Stimulated activated CD8-positive, alpha-beta memory T cell treated with anti-CD3 and anti-CD28 coated beads, Interleukin-4, amount 100 ng/mL, for 1 hour (primary cell): ENCODE data around the gene ZNF493.

Experiments used
- DNase-seq, 2 donors: peaks; one replicate each; pipeline ENCODE4 v3.0.0-alpha.2; 2020; ENCODE audit warnings: low read depth in 2 of 2, low spot score in 1 of 2

ZNF493 gene

DNA sequence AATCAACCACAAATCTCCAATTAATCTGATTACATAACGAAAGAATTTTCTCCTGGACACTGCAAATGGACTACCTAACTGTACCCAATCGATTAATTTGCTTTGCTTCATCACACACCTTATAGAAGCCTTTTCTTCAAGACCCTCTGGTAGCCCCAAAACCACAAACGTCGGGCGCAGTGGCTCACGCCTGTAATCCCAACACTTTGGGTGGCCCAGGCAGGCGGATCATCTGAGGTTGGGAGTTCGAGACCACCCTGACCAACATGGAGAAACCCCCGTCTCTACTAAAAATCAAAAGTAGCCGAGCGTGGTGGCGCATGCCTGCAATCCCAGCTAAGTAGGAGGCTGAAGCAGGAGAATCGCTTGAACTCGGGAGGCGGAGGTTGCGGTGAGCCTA is 65.6 kb downstream of the ZNF493 start:
- no peak for DNase-seq

GRCh38 chr19:21463449-21464105 is 66.6 kb downstream of the ZNF493 start:
- no peak for DNase-seq

GRCh38 chr19:21466627-21467026 is 69.7 kb downstream of the ZNF493 start:
- DNase-seq: no peak

- no peak for DNase-seq
Measured at GRCh38 chr19:21468791-21469190, 71.9 kb downstream of the ZNF493 start.

GRCh38 chr19:21472507-21472906 is 75.6 kb downstream of the ZNF493 start:
- no peak for DNase-seq

- DNase-seq: peak; percentile 20 to 61
Measured at GRCh38 chr19:21474671-21475181, 77.8 kb downstream of the ZNF493 start.
